Hepatocyte (in vitro differentiated cells): ENCODE measurements around the gene SGSM1.

ENCODE experiments used
- EZH2 ChIP-seq: fragments of 200-600 bp; sonication (generic); IDR thresholded peaks from 2 replicates; pipeline ENCODE4 v1.6.1; 2016; ENCODE audit warnings: antibody characterized with exemption, mild to moderate bottlenecking, borderline replicate concordance
- TF ChIP-seq, protein P1 (sequence below): fragments of 200-600 bp; sonication (generic); IDR thresholded peaks from 2 replicates; pipeline ENCODE4 v1.5.1; 2016; ENCODE audit warnings: antibody characterized with exemption, mild to moderate bottlenecking; ENCODE audit not compliant: poor library complexity

DNA sequence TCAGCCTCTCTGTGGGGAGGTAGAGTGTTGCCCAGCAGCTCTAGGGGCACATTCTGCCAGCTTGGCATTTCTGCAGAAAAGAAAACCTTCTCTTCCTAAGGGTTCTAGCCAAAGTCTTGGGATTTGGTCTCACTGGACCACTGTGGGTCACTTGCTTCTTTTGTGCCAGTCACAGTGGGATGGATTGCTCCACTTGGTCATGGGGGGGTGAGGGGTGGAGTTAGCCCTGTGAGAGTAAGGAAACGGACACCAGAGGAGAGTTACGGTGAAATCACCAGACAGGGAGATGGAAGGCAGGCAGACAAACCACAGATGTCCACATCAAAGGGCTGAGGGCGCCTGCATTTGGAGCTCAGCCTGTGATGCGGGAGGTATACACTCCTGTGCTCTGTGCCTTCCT is 10.8 kb downstream of the SGSM1 start:
- no peak for TF ChIP-seq EZH2
- TF ChIP-seq, protein P1, sequence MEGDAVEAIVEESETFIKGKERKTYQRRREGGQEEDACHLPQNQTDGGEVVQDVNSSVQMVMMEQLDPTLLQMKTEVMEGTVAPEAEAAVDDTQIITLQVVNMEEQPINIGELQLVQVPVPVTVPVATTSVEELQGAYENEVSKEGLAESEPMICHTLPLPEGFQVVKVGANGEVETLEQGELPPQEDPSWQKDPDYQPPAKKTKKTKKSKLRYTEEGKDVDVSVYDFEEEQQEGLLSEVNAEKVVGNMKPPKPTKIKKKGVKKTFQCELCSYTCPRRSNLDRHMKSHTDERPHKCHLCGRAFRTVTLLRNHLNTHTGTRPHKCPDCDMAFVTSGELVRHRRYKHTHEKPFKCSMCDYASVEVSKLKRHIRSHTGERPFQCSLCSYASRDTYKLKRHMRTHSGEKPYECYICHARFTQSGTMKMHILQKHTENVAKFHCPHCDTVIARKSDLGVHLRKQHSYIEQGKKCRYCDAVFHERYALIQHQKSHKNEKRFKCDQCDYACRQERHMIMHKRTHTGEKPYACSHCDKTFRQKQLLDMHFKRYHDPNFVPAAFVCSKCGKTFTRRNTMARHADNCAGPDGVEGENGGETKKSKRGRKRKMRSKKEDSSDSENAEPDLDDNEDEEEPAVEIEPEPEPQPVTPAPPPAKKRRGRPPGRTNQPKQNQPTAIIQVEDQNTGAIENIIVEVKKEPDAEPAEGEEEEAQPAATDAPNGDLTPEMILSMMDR: no peak
